Measurements from ENCODE around the gene MXD4.

Gene MXD4

DNA sequence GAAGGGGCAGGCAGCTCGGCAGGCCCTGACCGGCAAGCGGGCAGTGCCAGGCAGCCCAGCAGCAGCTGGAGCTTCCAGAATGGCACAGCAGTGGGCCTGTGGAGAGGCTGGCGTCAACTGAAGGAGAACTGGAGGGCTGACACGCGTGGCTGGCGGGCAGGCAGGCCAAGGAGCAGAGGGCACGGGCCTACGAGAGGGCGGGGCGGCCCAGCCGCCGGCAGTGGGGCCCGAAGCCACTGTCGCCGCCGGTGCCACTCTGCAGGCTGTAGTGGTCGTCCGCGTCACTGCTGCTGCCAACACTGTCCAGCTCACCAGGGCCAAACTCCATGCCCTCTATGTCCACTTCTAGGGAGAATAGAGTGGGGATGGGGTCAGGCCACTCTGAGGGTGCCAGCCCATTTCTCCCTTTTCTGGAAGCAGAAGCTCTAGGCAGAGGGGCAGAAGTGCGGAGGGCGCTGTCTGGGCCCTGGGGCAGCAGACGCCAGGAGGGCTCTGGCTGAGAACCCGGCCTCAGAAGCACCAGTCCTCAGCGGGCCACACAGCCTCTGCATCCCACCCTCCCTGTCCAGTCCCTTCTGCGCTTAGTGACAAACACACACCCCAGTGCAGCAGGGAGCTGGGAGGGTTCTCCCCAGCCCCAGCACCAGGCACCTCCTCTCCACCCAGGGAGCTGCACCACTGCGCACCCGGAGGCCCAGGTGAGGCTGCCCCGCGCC, 11.4 kb downstream of the MXD4 start:
- in situ Hi-C loops (cut with MboI; ENCODE audit: low pct_unique_long_range_greater_than_20kb, low sequenced_read_pairs, unreplicated experiment) = no loop called here
- TF ChIP-seq, protein P1, sequence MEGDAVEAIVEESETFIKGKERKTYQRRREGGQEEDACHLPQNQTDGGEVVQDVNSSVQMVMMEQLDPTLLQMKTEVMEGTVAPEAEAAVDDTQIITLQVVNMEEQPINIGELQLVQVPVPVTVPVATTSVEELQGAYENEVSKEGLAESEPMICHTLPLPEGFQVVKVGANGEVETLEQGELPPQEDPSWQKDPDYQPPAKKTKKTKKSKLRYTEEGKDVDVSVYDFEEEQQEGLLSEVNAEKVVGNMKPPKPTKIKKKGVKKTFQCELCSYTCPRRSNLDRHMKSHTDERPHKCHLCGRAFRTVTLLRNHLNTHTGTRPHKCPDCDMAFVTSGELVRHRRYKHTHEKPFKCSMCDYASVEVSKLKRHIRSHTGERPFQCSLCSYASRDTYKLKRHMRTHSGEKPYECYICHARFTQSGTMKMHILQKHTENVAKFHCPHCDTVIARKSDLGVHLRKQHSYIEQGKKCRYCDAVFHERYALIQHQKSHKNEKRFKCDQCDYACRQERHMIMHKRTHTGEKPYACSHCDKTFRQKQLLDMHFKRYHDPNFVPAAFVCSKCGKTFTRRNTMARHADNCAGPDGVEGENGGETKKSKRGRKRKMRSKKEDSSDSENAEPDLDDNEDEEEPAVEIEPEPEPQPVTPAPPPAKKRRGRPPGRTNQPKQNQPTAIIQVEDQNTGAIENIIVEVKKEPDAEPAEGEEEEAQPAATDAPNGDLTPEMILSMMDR (IDR thresholded peaks at IDR 0.05; ENCODE audit: extremely low read depth, insufficient read depth, missing control alignments) = no peak
- DNase-seq (ENCODE audit: low spot score) = peak; percentile 12

- DNase-seq (ENCODE audit: low spot score) = peak; percentile 12
- TF ChIP-seq, protein P1 (IDR thresholded peaks at IDR 0.05; ENCODE audit: extremely low read depth, insufficient read depth, missing control alignments) = no peak
- in situ Hi-C loops (cut with MboI; ENCODE audit: low pct_unique_long_range_greater_than_20kb, low sequenced_read_pairs, unreplicated experiment) = no loop called here
These were observed 12.2 kb downstream of the MXD4 start for GRCh38 chr4:2249526-2250356.

GRCh38 chr4:2248821-2249261, 13.1 kb downstream of the MXD4 start:
- no peak for DNase-seq (ENCODE audit: low spot score)
- in situ Hi-C loops (cut with MboI; ENCODE audit: low pct_unique_long_range_greater_than_20kb, low sequenced_read_pairs, unreplicated experiment) = no loop called here
- TF ChIP-seq, protein P1 (IDR thresholded peaks at IDR 0.05; ENCODE audit: extremely low read depth, insufficient read depth, missing control alignments) = no peak

GRCh38 chr4:2248044-2248780, 13.7 kb downstream of the MXD4 start:
- DNase-seq (ENCODE audit: low spot score) = peak; percentile 17
- in situ Hi-C loops (cut with MboI; ENCODE audit: low pct_unique_long_range_greater_than_20kb, low sequenced_read_pairs, unreplicated experiment) = no loop called here
- TF ChIP-seq, protein P1 (IDR thresholded peaks at IDR 0.05; ENCODE audit: extremely low read depth, insufficient read depth, missing control alignments) = no peak

DNA sequence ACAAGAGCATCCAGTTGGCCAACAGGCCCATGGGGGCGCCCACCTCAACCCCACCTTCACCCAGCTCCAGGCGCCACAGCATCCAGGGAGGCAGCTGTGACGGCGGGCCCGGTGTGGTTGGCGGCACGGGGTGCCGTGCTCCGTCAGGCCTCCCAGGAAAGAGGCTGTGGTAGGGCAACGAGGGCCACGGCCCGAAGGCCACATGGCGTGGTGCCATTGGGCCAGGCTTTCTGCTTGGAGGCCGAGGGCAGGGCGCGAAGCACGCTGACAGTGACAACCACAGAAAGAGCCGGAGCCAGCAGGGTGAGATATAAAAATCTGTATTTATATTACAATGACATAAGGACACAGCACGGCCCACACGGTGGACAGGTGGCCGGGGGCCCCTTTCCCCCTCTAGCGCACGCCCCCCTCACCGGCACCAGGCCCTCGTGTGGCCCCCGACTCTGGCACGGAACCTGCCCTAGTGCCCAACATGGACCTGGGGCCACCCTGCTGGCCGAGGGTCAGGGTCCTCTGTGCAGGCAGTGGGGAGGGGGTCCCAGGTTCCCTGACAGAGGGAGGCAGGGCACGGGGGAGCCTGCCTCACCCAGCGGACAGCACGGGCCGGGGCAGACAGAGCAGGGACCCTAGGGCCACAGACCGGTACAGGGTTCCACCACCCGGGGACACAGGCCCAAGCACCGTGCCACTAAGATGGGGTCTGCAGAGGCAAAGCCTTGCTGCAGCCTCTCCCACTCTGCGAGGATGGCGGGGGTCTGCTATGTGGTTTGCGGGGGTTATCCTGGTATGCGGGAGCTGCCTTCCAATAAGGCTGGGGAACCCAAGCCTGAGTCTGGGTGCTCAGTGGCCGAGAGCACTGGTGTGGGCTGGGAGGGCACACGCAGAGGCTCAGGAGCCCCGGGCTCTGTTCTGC, 14.5 kb downstream of the MXD4 start:
- TF ChIP-seq, protein P1 (IDR thresholded peaks at IDR 0.05; ENCODE audit: extremely low read depth, insufficient read depth, missing control alignments) = no peak
- DNase-seq (ENCODE audit: low spot score) = peak; percentile 15
- in situ Hi-C loops (cut with MboI; ENCODE audit: low pct_unique_long_range_greater_than_20kb, low sequenced_read_pairs, unreplicated experiment) = no loop called here

All from GM13977 (cell line).